Measurements from ENCODE around the gene LMNA. TPM values are rescaled to one million over a fixed set of nuclear protein-coding genes. Genes with fewer than 3 reads are reported as not detected.

Gene LMNA
- total and polyA plus RNA-seq, 2 of the 4 experiments (the other 2 are of a cell fraction) = 563 to 755 TPM

GRCh38 chr1:156070548-156070947 is 44.0 kb upstream of the LMNA start:
- Histone ChIP-seq H4K8ac (ENCODE audit: low read depth in 2 of 2, low read length in 2 of 2) (no peak overlapping the region), H3K4me2 (ENCODE audit: low read depth, low read length) (no peak overlapping the region), H4K91ac (ENCODE audit: insufficient read depth, low read depth, low read length) (no peak overlapping the region), H2BK15ac (ENCODE audit: low read depth, low read length) (no peak overlapping the region), H2BK5ac (ENCODE audit: low read depth, low read length, poor library complexity, severe bottlenecking) (no peak overlapping the region), H2AFZ (replicated peaks; ENCODE audit: low read length, poor library complexity) (no peak overlapping the region), H4K20me1 (ENCODE audit: insufficient read depth, low read length) (peaks cover 18% of the 10 kb centered on the region), H3K79me1 (ENCODE audit: low read depth in 1 of 2, low read length in 2 of 2) (peaks cover 5 to 22% of the 10 kb centered on the region in 2 experiments; a peak in 3 of 4 replicates), H3K4ac (ENCODE audit: low read depth, low read length) (no peak overlapping the region), H3K36me3 (ENCODE audit: control insufficient read depth, insufficient read depth, low read length) (peaks cover 14% of the 10 kb centered on the region; the same call in 1 of the 2 replicates), H3K14ac (replicated peaks; ENCODE audit: low read depth, low read length) (no peak overlapping the region), H2BK20ac (ENCODE audit: low read depth, low read length) (no peak overlapping the region), H3K4me1 (ENCODE audit: control insufficient read depth, insufficient read depth, low read length) (peaks cover 9% of the 10 kb centered on the region), H3K18ac (ENCODE audit: low read depth, low read length) (no peak overlapping the region), H3K4me3 (ENCODE audit: insufficient read depth, low read depth, low read length) (no peak overlapping the region), H3K23ac (ENCODE audit: low read depth, low read length) (no peak overlapping the region), H2AK9ac (replicated peaks; ENCODE audit: low read depth, low read length, poor library complexity) (no peak overlapping the region), H3K9me1 (ENCODE audit: insufficient read depth, low read length) (peaks cover 9% of the 10 kb centered on the region), H3K9ac (ENCODE audit: low read depth, low read length) (no peak overlapping the region), H3K27ac (ENCODE audit: insufficient read depth, low read length) (no peak overlapping the region), H3K9me3 (ENCODE audit: control insufficient read depth, insufficient read depth, low read length) (no peaks in the 10 kb centered on the region), H3K27me3 (ENCODE audit: control insufficient read depth, insufficient read depth, low read length) (no peaks in the 10 kb centered on the region), H3K56ac (ENCODE audit: extremely low read depth, insufficient read depth, low read length) (no peak overlapping the region), H4K5ac (ENCODE audit: low read depth, low read length) (no peak overlapping the region), H2AK5ac (ENCODE audit: low read depth, low read length) (no peak overlapping the region; the same call in 1 of the 2 replicates), H2BK120ac (ENCODE audit: low read depth, low read length) (no peak overlapping the region)
- ChIA-PET POLR2A (ENCODE audit: unreplicated experiment) (no interaction called here), CTCF (no interaction called here)
- in situ Hi-C loops (cut with MboI; ENCODE audit: low sequenced_read_pairs) (no loop called here), dilution Hi-C loops (cut with HindIII; ENCODE audit: low sequenced_read_pairs, unreplicated experiment) (no loop called here), intact Hi-C loops (cut with micrococcal nuclease) (no loop called here)
- no peak for ATAC-seq (ENCODE audit: low read depth)
- BruUV-seq (replicated peaks) = no TSS peak
- no peak for DNase-seq
- no peak for TF ChIP-seq FOS (IDR thresholded peaks at IDR 0.05; ENCODE audit: low read depth, low read length)
- no peak for TF ChIP-seq NFE2L2 (IDR thresholded peaks at IDR 0.05; ENCODE audit: low read depth, low read length)
- TF ChIP-seq ELK1 (IDR thresholded peaks at IDR 0.05; ENCODE audit: borderline replicate concordance, low read depth, low read length) = no peak
- TF ChIP-seq RCOR1 (IDR thresholded peaks at IDR 0.05; ENCODE audit: insufficient replicate concordance, low read length) = no peak
- no peak for TF ChIP-seq MAZ (IDR thresholded peaks at IDR 0.05; ENCODE audit: borderline replicate concordance, low read depth, low read length)
- TF ChIP-seq RAD21 (IDR thresholded peaks at IDR 0.05; ENCODE audit: low read length) = no peak
- no peak for TF ChIP-seq CTCF (conservative IDR thresholded peaks at IDR 0.05; ENCODE audit: low read depth, low read length)
- TF ChIP-seq POLR2A (IDR thresholded peaks at IDR 0.05; ENCODE audit: low read depth, low read length) = no peak
- TF ChIP-seq SMC3 (IDR thresholded peaks at IDR 0.05; ENCODE audit: low read depth, low read length) = no peak
- no peak for TF ChIP-seq BHLHE40 (IDR thresholded peaks at IDR 0.05; ENCODE audit: low read depth, low read length)
- WGBS, 2 experiments (ENCODE audit: extremely low coverage in 2 of 2, insufficient read length in 1 of 2) = no CpG with 5 or more reads among the region's 4 CpGs
